Activated gamma-delta T cell (primary cell): ENCODE measurements around the gene ALDH3B2.
"Not testable (repeated sequence)": the region's sequence is repeated elsewhere in the genome, so short reads cannot be mapped to it uniquely, and the experiment has no call there.

Experiments used
- DNase-seq: peaks from one replicate; lab custom pipeline; 2025; lab: John Stamatoyannopoulos, UW

ALDH3B2 gene

DNA sequence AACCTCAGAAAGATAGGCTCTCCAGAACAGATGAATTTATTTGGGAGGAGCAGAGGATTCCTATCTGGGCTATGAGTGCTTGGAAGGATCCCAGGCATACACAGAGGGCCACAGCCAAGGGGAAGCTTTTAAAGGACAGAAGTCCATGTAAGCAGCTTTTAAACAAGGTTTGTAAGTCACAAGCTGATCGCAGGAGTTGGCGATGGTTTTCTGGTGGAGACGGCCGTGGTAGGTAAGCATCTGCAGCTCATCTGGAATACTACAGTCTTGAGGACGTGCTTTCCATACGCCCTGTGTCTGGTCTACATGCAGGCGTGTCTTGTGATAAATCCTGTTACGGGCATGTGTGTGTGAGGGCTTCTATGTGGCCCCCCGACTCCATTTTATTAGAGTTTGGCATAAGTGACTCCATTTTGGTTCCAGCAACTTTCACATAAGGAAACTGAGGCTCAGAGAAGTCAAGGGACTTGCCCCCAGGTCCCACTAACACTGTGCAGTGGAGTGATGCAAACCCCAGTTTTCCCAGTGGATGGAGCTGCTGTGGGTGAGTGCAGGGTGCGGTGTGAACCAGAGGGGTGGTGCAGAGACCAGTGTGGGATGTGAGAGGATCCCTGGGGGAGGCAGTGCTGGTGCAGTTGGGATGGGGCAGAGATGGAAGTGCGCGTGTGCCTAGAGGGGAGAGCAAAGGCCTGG is 12.1 kb downstream of the ALDH3B2 start:
- no peak for DNase-seq

DNA sequence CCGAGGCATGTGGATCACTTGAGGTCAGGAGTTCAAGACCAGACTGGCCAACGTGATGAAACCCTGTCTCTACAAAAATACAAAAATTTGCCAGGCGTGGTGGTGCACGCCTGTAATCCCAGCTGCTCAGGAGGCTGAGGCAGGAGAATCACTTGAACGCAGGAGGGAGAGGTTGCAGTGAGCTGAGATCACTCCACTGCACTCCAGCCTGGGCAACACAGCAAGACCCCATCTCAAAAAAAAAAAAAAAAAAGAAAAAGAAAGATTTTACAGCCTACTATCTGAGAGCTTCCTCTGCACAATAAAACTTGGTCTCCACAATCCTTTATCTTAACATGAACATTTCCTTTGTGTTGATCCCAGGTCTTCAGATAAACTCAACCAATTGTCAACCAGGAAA is 13.7 kb downstream of the ALDH3B2 start:
- not testable (repeated sequence) for DNase-seq

DNA sequence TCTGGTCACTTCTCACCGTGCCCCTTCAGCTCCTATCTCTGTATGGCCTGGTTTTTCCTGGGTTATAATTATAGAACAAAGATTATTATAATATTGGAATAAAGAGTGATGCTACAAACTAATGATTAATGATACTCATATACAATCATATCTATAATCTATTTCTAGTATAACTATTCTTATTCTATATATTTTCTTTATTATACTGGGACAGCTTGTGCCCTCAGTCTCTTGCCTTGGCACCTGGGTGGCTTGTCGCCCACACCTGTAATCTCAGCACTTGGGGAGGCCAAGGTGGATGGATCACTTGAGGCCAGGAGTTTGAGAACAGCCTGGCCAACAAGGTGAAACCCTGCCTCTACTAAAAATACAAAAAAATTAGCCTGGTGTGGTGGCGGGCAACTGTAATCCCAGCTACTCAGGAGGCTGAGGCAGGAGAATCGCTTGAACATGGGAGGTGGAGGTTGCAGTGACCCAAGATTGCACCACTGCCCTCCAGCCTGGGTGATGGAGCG is 14.7 kb downstream of the ALDH3B2 start:
- not testable (repeated sequence) for DNase-seq

DNA sequence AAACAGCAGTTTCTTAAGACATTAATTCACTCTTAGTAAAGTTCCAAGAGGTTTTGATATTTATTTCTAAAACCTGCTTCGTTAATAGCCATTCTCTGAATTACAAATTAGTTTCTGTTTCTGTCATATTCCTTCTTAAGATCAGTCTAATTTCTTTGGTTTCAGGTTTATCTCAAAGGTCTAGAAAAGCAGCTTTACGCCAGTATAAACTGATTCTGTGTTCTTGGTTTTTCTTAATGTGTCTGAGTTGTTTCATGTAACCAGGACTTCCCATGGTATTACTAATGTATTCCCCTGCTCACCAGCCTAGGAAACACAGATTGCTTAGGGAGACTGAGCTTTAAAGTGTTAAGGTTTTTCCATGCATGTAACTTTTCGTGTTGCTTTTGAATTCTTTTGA is 17.1 kb downstream of the ALDH3B2 start:
- DNase-seq, result no peak

- DNase-seq, result no peak
These were observed 18.0 kb downstream of the ALDH3B2 start for GRCh38 chr11:67656278-67656922.

- DNase-seq, result no peak
These were observed 20.2 kb downstream of the ALDH3B2 start for GRCh38 chr11:67654225-67654624.

DNA sequence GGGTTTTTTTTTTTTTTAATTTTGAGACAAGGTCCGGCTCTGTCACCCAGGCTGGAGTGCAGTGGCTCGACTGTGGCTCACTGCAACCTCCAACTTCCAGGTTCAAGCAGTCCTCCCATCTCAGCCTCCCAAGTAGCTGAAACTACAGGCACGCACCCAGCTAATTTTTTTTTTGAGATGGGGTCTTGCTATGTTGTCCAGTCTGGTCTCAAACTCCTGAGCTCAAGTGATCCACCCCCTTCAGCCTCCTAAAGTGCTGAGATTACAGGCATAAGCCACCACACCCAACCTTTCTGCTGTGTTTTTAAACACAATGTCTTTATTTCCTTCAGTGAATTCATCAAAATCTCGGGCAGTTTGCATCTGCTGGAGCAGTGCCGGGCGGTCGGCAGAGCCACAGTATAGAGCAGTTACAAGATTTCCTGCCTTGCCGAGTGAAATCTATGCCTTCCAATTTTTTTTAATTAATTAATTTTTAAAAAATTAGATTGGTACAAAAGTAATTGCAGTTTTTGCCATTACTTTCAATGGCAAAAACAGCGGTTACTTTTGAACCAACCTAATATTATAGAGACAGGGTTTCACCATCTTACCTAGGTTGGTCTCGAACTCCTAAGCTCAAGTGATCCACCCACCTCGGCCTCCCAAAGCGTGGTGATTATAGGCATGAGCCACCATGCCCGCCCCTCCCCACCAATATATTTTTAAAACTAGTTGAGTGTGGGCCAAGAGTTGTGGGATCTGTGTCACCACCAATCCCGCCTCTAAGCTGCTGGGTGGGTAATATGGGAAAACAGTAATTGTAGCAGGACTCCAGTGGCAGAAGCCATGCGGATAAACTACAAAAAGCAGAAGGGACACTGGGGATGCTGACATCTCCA is 21.2 kb downstream of the ALDH3B2 start:
- no peak for DNase-seq

DNA sequence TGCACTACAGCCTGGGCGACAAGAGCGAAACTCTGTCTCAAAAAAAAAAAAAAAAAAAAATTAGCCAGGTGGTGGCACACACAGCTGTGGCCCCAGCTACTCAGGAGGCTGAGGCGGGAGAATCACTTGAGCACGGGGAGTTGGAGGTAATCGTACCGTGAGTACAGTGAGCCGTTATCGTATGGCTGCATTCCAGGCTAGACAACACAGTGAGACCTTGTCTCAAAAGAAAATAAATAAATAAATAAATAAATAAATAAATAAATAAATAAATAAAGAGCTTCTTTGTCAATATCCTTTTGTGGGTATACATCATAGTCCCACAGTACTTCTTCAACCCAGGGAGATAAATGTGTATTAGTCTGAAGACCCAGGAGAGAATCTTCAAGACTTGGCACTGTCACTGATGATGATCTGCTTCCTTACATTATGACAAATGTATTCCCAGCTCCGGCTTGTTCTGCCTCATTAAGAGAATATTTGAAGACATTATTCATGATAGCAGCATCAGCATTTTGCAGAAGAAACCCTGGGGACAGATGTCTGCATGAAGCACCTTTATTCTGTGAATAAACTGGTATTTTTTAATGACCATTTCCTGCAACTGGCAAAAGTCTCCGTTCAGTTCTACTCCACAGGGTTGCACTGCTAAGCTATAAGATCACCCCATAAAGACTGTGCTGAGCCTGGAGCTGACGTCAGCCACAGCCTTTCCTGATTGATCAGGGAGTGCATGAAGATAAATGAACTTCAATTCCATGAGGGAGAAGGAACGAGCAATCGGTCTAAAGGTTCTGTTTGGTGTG is 22.2 kb downstream of the ALDH3B2 start:
- no peak for DNase-seq

DNA sequence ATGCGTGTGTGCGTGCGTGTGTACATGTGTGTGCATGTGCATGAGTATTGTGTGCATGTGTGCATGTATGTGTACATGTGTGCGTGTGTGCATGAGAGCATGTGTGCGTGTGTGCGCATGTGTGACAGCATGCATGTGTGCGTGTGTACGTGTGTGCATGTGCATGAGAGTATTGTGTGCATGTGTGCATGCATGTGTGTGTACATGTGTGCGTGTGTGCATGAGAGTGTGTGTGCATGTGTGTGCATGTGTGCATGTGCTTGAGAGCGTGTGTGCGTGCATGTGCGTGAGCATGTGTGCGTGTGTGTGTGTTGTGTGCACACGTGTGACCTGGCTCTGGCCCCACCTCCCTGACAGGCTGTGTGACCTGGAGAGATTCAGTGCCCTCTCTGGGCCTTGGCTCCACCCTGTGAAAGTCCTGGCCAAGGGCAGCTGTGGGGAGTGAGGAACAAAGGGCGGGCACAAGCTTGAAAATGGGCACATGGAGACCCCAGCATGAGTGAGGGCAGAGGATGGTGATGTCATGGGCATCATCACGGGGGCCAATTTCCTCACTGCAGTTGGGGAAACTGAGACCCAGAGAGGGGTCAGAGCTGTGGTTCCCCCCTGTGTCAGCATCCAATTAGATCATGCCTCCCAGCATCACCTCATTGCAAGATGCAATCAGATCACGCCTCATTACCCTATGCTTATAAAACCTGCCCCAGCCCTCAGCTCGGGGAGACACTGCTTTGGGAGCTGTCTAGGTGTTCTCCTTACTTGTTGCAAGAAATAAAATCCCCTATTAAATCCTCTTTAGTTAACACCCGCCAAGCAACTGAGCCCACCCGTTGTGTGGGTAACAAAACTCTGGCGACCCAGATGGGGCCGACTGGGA is 24.6 kb downstream of the ALDH3B2 start:
- no peak for DNase-seq

DNA sequence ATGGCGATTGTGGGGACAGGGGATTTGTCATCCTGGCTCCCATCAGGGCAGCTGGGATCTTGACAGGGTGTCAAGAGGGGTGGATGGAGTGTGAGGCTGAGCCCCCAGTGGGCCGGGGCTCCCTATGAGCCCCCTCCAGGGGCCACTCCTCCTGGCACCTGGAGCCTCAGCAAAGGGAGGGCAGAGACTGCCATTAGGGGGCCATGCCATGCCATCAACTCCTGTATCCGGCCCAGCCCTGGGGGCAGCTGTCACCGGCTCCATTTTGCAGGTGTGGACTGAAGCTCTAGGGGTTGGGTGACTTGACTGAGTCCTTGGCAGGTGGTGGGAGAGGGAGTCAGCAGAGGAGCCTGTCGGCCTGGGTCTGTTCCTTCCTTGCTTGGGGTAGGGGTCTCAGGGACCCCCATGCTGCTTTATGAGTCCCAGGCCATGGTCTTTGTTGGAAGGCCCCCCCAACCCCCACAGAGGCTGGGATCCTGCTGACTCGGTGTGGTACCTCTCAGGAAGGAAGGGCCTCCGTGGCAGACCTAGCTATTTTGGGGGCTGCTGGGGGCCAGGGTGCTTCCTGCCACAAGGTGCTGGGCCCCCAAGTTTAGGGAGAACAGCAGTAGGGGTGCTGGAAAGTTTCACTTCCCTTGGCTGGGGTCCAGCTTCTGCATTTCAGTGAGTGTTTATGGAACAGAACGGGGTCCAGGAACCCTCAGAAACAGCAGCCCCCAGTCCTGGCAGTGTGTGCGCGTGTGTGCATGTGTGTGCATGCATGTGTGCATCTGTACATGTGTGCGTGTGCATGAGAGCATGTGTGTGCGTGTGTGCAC is 25.4 kb downstream of the ALDH3B2 start:
- DNase-seq, result no peak

- DNase-seq, result no peak
These were observed 26.2 kb downstream of the ALDH3B2 start for GRCh38 chr11:67648140-67648795.

GRCh38 chr11:67647471-67647870 is 27.0 kb downstream of the ALDH3B2 start:
- no peak for DNase-seq

DNA sequence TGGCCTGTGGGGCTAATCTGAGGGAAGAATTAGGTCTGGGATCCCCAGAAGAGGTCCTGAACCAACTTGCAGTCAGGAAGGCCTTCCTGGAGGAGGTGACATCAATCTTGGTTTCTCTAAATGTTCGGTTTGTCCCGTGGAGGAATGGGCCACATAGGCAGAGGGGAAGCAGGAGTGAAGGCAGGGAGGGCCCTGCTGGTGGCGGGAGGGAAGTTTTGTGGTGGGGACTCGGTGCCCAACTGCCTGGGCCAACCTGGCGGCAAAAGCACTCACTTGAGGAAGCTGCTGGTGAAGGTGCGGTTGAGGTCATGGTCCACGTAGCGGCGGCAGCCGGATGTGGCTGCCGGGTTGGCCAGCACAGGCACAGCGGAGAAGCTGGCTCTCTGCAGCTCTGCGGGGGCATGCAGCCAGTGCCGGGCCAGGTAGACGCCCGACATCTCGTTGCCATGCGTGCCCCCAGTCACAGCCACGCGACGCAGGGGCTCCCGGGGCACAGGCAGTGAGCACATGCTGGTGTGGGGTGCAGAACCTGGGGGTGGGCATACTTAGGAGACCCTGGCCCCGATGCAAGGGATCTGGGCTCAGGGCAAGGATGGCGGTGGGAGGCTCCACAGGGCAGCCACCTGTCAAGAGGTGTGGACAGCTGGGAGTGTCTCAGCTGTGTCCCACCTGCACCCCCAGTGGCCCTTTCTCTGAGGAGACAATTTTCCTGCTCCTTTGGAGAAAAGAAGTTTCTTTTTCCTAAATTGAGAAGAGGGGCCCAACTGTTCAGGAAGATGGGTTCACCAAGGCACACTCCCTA is 27.7 kb downstream of the ALDH3B2 start:
- peak; percentile 33 for DNase-seq

- no peak for DNase-seq
These were observed 28.6 kb downstream of the ALDH3B2 start for GRCh38 chr11:67645521-67646461.

GRCh38 chr11:67644472-67645418 is 29.7 kb downstream of the ALDH3B2 start:
- no peak for DNase-seq

DNA sequence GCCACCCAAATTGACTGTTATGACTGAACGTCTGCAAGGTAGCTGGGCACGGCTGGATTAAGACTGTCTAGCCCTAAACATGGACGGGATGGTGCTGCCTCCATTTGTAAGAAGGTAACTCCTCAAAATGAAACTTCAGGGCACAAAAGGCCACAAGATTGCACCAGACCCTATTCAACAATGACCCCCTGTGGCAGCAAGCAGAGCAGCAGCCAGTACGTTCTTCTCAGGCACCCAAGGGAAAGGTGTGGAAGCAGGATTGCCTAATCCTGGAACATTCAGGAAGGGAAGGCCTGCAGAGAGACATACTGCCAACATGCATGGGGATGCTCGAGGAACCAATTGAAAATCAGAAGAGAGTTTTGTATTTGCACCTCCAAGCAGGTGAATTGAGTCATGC is 30.4 kb downstream of the ALDH3B2 start:
- no peak for DNase-seq
